Mucosa of stomach (tissue), 1 donor: ENCODE data around the gene PLXNA1.

Experiments used
- H3K27me3 ChIP-seq: one replicate; pipeline ENCODE4 v1.7.0; 2013; ENCODE audit warnings: mild to moderate bottlenecking, low read length; ENCODE audit not compliant: control insufficient read depth, insufficient read depth
- H3K36me3 ChIP-seq: one replicate; pipeline ENCODE4 v1.7.0; 2013; ENCODE audit warnings: low read length; ENCODE audit not compliant: control insufficient read depth, insufficient read depth
- H3K4me1 ChIP-seq: one replicate; pipeline ENCODE4 v1.7.0; 2013; ENCODE audit warnings: mild to moderate bottlenecking, low read length; ENCODE audit not compliant: control insufficient read depth, insufficient read depth
- H3K4me3 ChIP-seq: one replicate; pipeline ENCODE4 v1.7.0; 2013; ENCODE audit warnings: low read length
- H3K9ac ChIP-seq: one replicate; pipeline ENCODE4 v1.7.0; 2013; ENCODE audit warnings: mild to moderate bottlenecking, low read length, moderate library complexity
- H3K9me3 ChIP-seq: one replicate; pipeline ENCODE4 v1.7.0; 2013; ENCODE audit warnings: mild to moderate bottlenecking, low read length, moderate library complexity; ENCODE audit not compliant: control insufficient read depth
- donor health status: Pancreatic carcinoma.

Gene PLXNA1

DNA sequence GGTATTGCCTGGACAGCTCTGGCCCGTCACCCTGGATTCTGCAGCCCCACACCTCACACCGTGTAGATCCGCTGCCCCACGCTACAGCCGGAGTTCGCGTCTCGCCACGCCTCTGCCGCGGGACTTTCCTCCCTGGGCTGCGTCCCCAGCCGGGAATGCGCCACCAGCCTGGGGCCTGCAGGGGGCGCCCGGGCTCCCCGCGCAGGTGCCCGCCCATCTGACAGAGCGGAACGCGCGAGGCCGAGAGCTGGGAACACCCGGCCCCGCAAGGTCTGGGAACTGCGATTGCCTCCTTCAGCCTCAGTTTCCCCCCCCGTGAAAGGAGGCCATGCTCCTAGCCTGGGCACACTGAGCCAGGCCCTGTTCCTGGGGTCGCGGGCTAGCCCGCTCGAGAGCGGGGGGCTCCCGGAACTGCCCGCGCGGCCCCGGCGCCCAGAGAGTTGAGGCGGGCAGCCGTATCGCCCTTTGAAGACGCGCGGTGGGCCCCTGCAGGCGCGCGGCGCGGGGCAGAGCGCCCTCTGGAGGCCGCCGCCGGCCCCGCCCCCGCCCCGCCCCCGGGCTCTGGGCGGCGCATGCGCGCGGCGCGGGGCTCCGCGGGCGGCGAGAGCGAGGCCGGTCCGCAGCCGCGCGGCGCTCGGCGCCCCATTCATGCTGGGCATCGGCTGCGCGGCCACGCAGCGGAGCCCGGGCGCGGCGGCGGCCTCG lies at the start of gene PLXNA1:
Gene PLXNA1 (plus strand): TSS at position 645 of the 705 bp plus-strand sequence. CDS start 5,479 bp downstream, outside the sequence.
- Histone ChIP-seq H3K4me3 (no peak within 1 kb of the TSS), H3K4me1 (peaks cover 21% of the 10 kb centered on the region), H3K27me3 (peaks cover 14% of the 10 kb centered on the region), H3K9me3 (no peaks in the 10 kb centered on the region), H3K36me3 (no peaks in the 10 kb centered on the region), H3K9ac (peak within 1 kb of the TSS; percentile 59)

DNA sequence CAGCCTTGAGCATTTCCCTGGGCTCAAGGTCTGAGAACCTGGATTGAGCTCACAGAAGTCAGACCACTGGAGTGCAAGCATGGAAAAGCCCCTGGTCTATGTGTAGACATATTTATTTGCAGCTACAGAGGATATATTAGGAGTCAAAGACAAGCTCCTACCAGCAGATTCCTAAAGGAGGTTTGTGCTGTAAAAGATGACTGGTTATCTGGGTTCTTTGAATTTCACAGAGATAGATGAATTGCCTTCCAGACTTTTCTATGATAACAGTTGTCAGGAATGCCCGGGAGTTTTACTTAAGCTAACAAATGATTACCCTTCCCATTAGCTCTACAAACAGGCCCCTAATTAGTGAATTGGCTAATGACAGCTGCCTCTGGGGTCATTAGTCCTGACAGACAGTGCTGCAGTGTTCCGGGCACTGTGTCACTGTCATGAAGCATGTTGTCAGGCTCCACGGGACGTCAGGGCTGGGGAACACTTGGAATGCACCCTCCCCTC lies 48.8 kb upstream of the PLXNA1 start:
- Histone ChIP-seq H3K9ac (no peak overlapping the region), H3K27me3 (no peaks in the 10 kb centered on the region), H3K36me3 (no peaks in the 10 kb centered on the region), H3K9me3 (no peaks in the 10 kb centered on the region), H3K4me3 (no peak overlapping the region), H3K4me1 (no peaks in the 10 kb centered on the region)

DNA sequence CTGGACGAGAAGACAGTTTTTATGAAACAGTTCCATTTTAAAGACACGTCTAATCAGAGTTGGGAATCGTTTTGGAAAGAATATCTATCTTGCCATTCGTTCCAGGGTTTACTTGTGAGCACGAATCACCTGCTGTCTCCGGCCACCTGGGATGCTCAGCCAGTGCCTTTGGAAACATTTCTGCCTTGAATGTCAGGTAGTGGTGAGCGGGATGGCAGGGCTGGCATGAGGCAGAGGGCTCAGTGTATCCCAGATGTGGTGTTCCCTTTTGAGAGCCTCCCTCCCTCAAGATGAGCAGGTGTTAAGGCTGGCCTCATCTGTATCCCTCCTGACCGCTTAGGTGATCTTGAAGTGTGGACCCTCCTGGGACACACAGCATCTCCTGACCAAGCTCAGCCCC lies 47.9 kb upstream of the PLXNA1 start:
- Histone ChIP-seq H3K27me3 (no peaks in the 10 kb centered on the region), H3K9me3 (no peaks in the 10 kb centered on the region), H3K36me3 (no peaks in the 10 kb centered on the region), H3K9ac (no peak overlapping the region), H3K4me3 (no peak overlapping the region), H3K4me1 (no peaks in the 10 kb centered on the region)

DNA sequence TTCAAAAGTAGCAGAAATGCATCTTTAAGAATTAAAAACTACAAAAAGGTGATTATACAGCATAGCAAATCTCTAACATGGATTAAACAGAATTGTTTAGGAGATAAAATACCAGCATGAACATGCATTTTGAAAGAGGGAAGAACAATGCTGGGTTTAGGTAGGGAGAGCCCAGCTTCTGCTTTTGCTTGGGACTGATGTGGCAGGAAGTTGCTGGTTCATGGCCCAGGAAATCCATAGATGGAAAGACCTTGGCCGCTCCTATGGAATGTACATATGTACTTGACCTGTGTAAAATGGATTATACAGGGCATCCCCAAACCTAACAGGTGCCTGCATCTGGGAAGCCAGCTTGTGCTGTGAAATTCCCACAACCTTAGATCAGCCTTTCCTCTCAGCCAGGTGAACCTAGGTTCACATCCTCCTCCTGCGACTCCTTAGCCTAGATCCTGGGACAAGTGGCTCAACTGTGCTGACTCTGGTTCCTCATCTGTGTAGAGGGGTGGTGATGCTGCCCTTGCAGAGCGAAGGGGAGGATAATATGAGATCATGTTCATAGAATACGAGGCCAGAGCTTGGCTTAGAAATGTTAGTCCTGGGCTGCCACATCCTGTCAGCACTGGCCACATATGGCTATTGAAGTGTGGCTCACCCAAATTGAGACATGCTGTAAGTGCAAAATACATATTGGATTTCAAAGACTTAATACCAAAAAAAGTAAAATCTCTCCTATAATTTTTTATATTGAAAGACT lies 47.0 kb upstream of the PLXNA1 start:
- Histone ChIP-seq H3K36me3 (no peaks in the 10 kb centered on the region), H3K9ac (no peak overlapping the region), H3K4me1 (no peaks in the 10 kb centered on the region), H3K9me3 (no peaks in the 10 kb centered on the region), H3K4me3 (no peak overlapping the region), H3K27me3 (no peaks in the 10 kb centered on the region)

DNA sequence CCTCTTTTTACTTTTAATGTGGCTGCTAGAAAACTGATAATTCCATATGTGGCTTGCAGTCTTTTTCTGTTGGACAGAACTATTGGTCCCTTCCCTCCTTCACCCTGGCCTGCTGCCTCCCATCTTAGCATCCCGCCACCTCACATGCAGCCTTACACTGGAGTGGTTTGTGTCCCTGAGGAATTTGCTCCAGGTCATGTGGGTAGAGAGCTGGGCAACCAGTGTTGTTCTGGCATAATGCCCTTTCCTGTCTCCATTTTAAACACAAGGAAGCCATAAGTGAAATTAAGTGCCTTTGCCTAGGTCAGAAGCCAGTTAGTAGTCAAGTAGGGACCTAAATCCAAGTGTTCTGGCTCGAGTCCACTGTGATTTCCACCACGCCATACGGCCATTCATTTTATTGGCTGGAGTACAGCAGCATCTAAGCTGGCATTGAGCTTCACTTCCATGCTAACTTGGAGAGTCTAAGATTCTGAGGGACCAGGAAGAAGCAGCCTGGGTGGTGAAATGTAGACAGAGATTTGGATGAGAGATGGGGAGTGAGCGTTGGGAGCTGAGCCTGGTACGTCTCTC lies 46.0 kb upstream of the PLXNA1 start:
- H3K36me3 ChIP-seq, result no peaks in the 10 kb centered on the region
- no peaks in the 10 kb centered on the region for H3K27me3 ChIP-seq
- H3K9ac ChIP-seq, result no peak overlapping the region
- no peaks in the 10 kb centered on the region for H3K9me3 ChIP-seq
- no peaks in the 10 kb centered on the region for H3K4me1 ChIP-seq
- H3K4me3 ChIP-seq, result no peak overlapping the region

DNA sequence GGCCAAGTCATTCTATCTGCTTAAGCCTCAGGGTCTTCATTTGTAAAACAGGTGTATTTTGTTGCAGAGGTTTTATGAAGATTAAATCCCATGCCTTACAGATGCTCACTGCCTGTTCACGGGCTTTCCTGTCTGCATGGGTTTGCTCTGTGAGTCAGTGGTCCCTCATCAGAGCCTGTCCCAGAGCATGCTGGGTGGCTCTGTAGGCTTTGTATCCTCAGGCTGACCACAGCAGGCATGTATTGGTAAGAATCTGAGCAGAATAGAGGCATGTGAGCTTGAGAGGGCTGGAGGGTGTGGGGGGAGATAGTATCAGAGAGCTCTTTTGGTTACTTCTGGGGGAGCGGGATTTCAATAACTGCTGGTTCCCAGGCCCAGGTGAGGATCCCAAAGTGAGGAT lies 45.4 kb upstream of the PLXNA1 start:
- Histone ChIP-seq H3K36me3 (no peaks in the 10 kb centered on the region), H3K9me3 (no peaks in the 10 kb centered on the region), H3K9ac (no peak overlapping the region), H3K27me3 (no peaks in the 10 kb centered on the region), H3K4me3 (no peak overlapping the region), H3K4me1 (no peaks in the 10 kb centered on the region)

DNA sequence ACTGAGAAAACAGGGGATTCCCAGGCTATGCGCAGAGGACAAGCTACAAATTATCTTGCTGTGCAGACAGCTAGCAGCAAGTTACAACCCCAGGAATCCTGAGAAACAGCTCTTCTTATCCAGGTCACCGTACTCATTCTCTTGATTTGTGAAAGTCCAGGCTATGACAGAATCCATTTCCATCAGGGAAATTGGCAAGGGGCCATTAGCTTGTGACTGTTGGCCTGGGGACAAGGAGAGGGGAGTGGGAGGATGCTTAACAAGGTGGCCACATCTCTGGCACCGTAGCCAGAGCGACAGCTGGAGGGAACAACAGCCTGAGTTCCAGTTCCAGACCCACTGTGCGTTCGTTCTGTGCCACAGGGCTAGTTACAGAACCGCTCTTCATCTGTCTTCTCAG lies 44.9 kb upstream of the PLXNA1 start:
- no peaks in the 10 kb centered on the region for H3K4me1 ChIP-seq
- H3K4me3 ChIP-seq, result no peak overlapping the region
- H3K27me3 ChIP-seq, result no peaks in the 10 kb centered on the region
- H3K9ac ChIP-seq, result no peak overlapping the region
- no peaks in the 10 kb centered on the region for H3K36me3 ChIP-seq
- no peaks in the 10 kb centered on the region for H3K9me3 ChIP-seq

DNA sequence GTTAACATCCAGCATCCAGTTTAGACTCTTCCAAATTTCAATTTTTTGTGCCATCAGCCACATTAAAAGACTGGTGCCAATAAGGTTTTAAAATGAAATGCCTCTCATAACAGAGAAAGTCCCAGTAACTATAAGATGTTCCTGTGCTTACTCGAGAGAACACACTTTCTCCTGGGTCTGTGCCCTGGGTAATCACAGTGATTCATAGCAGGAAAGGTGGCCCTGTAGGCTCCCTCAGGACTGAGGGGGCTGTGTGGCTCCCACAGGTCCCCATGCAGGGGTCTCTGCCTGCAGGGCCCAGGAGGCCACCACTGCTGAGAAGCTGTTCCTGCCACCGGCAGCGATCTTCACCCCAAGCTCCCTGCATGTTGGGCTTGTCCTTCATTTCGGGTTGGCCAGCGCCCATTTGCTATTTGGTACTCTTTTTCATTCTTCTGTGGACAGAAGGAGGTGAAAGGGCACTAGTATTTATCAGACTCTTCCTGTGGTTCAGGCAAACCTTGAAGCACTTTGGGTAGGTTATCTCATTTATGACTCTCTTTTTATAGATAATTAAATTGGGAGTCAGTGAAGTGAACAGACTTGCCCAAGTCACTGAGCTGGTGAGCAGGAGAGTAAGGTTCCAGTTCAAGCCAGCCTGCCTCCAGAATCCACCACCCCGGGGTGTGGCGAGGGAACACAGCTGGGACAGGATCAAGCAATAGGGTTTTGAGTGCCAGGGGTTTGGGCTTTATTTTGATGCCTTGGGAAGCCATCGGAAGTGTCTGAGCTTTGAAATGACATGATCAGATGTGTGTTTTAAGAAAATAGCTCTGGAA lies 44.2 kb upstream of the PLXNA1 start:
- no peaks in the 10 kb centered on the region for H3K9me3 ChIP-seq
- no peaks in the 10 kb centered on the region for H3K27me3 ChIP-seq
- no peaks in the 10 kb centered on the region for H3K36me3 ChIP-seq
- H3K4me3 ChIP-seq, result no peak overlapping the region
- no peak overlapping the region for H3K9ac ChIP-seq
- no peaks in the 10 kb centered on the region for H3K4me1 ChIP-seq

DNA sequence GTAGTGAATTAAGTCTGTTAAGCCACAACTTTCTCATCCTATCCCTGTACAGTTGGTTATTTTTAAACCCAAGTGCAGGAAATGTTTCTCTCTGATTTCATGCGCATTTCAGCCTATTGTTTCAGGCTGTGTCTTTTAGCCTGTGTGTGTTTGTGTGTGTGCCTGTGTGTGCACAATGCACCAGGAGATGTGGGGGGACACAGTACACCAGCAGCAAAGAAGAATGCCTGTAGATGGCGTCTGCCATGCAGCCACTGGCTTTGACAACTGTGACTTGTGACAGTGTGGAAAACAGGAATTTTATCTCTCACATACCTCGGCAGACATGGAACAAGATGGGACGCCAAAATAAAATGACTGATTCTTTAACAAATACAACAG lies 43.6 kb upstream of the PLXNA1 start:
- H3K27me3 ChIP-seq, result no peaks in the 10 kb centered on the region
- no peaks in the 10 kb centered on the region for H3K4me1 ChIP-seq
- no peak overlapping the region for H3K9ac ChIP-seq
- H3K9me3 ChIP-seq, result no peaks in the 10 kb centered on the region
- no peaks in the 10 kb centered on the region for H3K36me3 ChIP-seq
- H3K4me3 ChIP-seq, result no peak overlapping the region

DNA sequence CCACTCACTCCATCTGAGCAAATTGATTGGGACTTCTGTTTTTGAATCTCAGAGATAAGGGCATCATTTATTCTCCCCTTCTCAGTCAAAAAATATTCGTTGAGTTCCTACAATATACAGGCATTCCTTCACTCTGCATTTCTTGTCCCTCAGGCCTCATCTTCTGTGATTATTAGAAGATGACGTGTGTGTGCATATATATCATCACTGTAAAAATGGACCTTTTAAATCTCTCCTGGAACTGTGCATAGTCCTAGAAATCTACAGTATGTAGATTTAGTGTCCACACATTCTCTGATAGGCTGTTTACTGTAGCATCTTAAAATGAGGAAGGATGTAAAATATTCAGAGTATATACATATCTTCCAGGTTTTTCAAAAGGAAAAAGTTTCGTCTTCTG lies 43.2 kb upstream of the PLXNA1 start:
- no peaks in the 10 kb centered on the region for H3K36me3 ChIP-seq
- no peaks in the 10 kb centered on the region for H3K9me3 ChIP-seq
- H3K9ac ChIP-seq, result no peak overlapping the region
- no peaks in the 10 kb centered on the region for H3K4me1 ChIP-seq
- H3K27me3 ChIP-seq, result no peaks in the 10 kb centered on the region
- no peak overlapping the region for H3K4me3 ChIP-seq

DNA sequence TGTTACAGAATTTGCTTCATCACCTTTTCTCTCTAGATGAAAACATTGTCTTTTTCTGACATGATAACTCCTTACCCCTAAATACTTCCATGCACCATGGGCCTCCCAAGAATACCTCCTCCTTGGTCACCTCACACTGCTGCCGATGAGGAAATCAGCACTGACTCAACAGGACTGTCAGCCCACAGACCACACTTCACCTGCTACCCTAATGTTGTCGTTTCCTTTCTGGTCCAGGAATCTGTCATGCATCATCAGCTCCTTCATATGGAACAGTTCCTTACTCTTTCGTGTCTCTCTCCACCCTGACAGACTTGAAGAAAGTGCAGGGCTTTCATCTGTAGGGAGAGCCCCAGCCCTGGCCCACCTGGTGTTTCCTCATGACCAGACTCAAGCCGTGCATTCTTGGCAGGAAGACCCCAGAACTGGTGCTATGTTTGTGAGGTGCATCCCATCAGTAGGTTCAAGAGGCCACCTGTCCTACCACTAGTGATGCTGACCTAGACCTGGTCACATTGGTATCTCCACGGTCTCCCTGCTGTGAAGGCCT lies 41.1 kb upstream of the PLXNA1 start:
- Histone ChIP-seq H3K27me3 (no peaks in the 10 kb centered on the region), H3K36me3 (no peaks in the 10 kb centered on the region), H3K4me3 (no peak overlapping the region), H3K9ac (no peak overlapping the region), H3K4me1 (no peaks in the 10 kb centered on the region), H3K9me3 (no peaks in the 10 kb centered on the region)
